ENCODE data around the gene KRT71. TPM values are rescaled to one million over a fixed set of nuclear protein-coding genes. Genes with fewer than 3 reads are reported as not detected.

Gene KRT71
- total RNA-seq, 1 experiment from 2014 or later = not detected

- H3K9me3 ChIP-seq (ENCODE audit: control insufficient read depth, insufficient read depth, low read depth, low read length) = no peaks in the 10 kb centered on the region
- H3K36me3 ChIP-seq (ENCODE audit: control insufficient read depth, insufficient read depth, low read length) = no peaks in the 10 kb centered on the region
- no peak overlapping the region for H3K4me3 ChIP-seq (ENCODE audit: low read depth in 2 of 2, low read length in 2 of 2)
- ATAC-seq (no peak), DNase-seq (ENCODE audit: low read depth, low spot score) (no peak)
- H3K4me1 ChIP-seq (ENCODE audit: control insufficient read depth, insufficient read depth, low read length) = no peaks in the 10 kb centered on the region
- CTCF ChIA-PET = no interaction called here
- BruUV-seq (replicated peaks) = no TSS peak
- TF ChIP-seq TCF7L2 (IDR thresholded peaks at IDR 0.05; ENCODE audit: low read depth, low read length) = no peak
- TF ChIP-seq POLR2AphosphoS5 (IDR thresholded peaks at IDR 0.05; ENCODE audit: low read depth, low read length) = no peak
- TF ChIP-seq REST (IDR thresholded peaks at IDR 0.05; ENCODE audit: insufficient read depth in 1 of 2, low read depth in 2 of 2, low read length in 1 of 2) = no peak
- TF ChIP-seq SIN3A (IDR thresholded peaks at IDR 0.05; ENCODE audit: borderline replicate concordance, insufficient read depth, low read depth, low read length) = no peak
- TF ChIP-seq CTCF (IDR thresholded peaks at IDR 0.05) = no peak
- peaks cover 9% of the 10 kb centered on the region; the same call in 1 of the 2 replicates for H3K27me3 ChIP-seq (ENCODE audit: control insufficient read depth, insufficient read depth, low read length)
- POLR2A ChIA-PET = no interaction called here
- no peak overlapping the region for H3K27ac ChIP-seq (ENCODE audit: low read length)
- intact Hi-C loops (cut with micrococcal nuclease; ENCODE audit: unreplicated experiment) = no loop called here
- in situ Hi-C loops (cut with HindIII; ENCODE audit: low pct_unique_long_range_greater_than_20kb, low sequenced_read_pairs) = no loop called here
Observed at GRCh38 chr12:52495389-52495788, 57.6 kb downstream of the KRT71 start.

- Histone ChIP-seq H3K4me1 (ENCODE audit: control insufficient read depth, insufficient read depth, low read length) (no peaks in the 10 kb centered on the region), H3K36me3 (ENCODE audit: control insufficient read depth, insufficient read depth, low read length) (no peaks in the 10 kb centered on the region), H3K4me3 (ENCODE audit: low read depth in 2 of 2, low read length in 2 of 2) (no peak overlapping the region), H3K27me3 (ENCODE audit: control insufficient read depth, insufficient read depth, low read length) (peaks cover 9% of the 10 kb centered on the region; the same call in 1 of the 2 replicates), H3K9me3 (ENCODE audit: control insufficient read depth, insufficient read depth, low read depth, low read length) (no peaks in the 10 kb centered on the region), H3K27ac (ENCODE audit: low read length) (no peak overlapping the region)
- no peak for TF ChIP-seq REST (IDR thresholded peaks at IDR 0.05; ENCODE audit: insufficient read depth in 1 of 2, low read depth in 2 of 2, low read length in 1 of 2)
- no peak for TF ChIP-seq POLR2AphosphoS5 (IDR thresholded peaks at IDR 0.05; ENCODE audit: low read depth, low read length)
- no peak for TF ChIP-seq TCF7L2 (IDR thresholded peaks at IDR 0.05; ENCODE audit: low read depth, low read length)
- TF ChIP-seq SIN3A (IDR thresholded peaks at IDR 0.05; ENCODE audit: borderline replicate concordance, insufficient read depth, low read depth, low read length) = no peak
- TF ChIP-seq CTCF (IDR thresholded peaks at IDR 0.05) = no peak
- intact Hi-C loops (cut with micrococcal nuclease; ENCODE audit: unreplicated experiment) (no loop called here), in situ Hi-C loops (cut with HindIII; ENCODE audit: low pct_unique_long_range_greater_than_20kb, low sequenced_read_pairs) (no loop called here)
- CTCF ChIA-PET = no interaction called here
- BruUV-seq (replicated peaks) = no TSS peak
- DNase-seq (ENCODE audit: low read depth, low spot score) (no peak), ATAC-seq (no peak)
- POLR2A ChIA-PET = no interaction called here
Observed at GRCh38 chr12:52494518-52494917, 58.4 kb downstream of the KRT71 start.

Data from Panc1 (cell line).